ENCODE measurements around the gene ASAP3.

DNA sequence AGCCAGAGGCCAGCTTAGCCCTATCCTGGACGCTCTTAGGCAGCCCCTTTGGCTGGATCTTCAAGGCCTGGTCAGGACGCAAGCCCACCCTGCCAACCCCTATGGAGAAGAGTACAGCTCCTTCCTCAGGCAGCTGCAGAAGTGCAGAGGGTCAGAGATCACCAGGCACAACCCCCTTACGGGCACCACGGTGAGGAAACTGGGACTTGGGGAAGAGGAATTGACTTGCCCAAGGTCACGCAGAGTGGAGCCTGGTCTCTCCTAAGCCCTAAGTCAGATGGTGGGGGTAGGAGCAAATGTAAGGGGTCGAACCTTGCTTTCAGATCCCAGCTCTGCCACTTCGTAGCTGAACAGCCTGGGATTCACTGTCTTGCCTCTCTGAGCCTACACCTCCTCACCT lies 43.4 kb upstream of the ASAP3 start:
- no peak for TF ChIP-seq EZH2 (IDR thresholded peaks at IDR 0.05; ENCODE audit: insufficient read depth, poor library complexity, severe bottlenecking)
- no peak for TF ChIP-seq EZH2phosphoT487 (IDR thresholded peaks at IDR 0.05; ENCODE audit: insufficient read depth, low read depth)

Data from GM23248 (cell line).